ENCODE data around the gene HCST. TPM values are rescaled to one million over a fixed set of nuclear protein-coding genes. Genes with fewer than 3 reads are reported as not detected.

HCST gene
- total and polyA plus RNA-seq, 2 of the 13 experiments (the other 11 are each of a cell fraction or from before 2014, with no cell fraction given) = 0.24 to 1.2 TPM

DNA sequence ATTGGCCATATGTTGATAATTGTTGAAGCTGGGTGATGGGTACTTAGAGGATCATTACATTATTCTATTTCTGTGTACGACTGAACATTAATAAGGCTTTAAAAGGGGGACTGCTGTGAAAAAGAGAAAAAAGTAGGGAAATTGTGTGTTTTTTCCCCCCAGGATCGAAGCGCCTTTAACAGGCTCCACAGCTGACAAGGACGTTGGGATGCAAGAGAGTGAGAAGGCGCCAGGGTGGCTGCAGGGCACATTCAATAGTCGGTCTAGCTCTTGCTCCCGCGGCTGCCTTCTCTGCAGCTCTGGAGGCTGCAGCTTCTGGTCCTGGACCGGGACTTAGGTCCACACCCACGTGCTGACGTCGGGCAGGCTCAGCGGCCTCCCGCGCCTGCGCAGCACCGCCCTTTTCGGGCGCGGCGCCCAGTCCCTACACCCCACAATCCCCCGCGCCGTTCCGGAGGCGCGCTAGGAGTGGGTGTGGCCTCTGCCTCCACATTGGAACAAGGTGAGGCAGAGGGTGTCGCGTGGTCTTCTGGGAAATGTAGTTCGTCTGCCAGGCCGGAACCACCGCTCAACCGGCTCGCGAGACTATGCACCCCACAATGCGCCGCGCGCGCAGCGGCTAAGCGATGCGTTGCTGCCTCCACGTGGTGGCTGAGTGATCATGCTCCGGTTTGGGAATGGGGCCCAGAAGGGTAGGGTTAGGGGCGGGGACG is 29.0 kb downstream of the HCST start (continued):
- TF ChIP-seq ZSCAN9 (CRISPR knock-in tag; IDR thresholded peaks at IDR 0.05; ENCODE audit: borderline replicate concordance) (no peak; the same call in 1 of the 2 replicates), NR1H2 (CRISPR knock-in tag; IDR thresholded peaks at IDR 0.05; ENCODE audit: borderline replicate concordance, low read depth) (no peak), ZNF24 (IDR thresholded peaks at IDR 0.05) (no peak), ZNF33B (CRISPR knock-in tag; IDR thresholded peaks at IDR 0.05) (no peak), AHR (CRISPR knock-in tag; IDR thresholded peaks at IDR 0.05) (peak; percentile 70; the same call in 1 of the 2 replicates), HIVEP1 (CRISPR knock-in tag; IDR thresholded peaks at IDR 0.05) (peak; percentile 49; the same call in 1 of the 2 replicates), MBD4 (IDR thresholded peaks at IDR 0.05; ENCODE audit: borderline replicate concordance, low read length) (no peak)
- TF ChIP-seq, protein P1, sequence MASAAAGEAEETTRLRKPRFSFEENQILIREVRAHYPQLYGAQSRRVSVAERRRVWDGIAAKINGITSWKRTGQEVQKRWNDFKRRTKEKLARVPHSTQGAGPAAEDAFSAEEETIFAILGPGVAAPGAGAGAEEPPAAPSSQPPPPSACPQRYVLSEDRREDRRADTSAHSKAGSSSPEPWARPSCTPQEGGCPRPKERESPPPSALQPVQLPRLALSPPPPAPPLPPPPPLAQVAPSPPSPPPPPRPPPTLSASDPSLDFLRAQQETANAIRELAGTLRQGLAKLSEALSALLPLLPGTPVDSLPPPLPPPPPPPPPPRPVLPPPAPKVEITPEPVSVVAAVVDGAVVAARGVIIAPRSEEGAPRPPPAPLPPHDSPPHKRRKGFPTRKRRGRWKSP (CRISPR knock-in tag; IDR thresholded peaks at IDR 0.05) = no peak
- TF ChIP-seq, protein P2, sequence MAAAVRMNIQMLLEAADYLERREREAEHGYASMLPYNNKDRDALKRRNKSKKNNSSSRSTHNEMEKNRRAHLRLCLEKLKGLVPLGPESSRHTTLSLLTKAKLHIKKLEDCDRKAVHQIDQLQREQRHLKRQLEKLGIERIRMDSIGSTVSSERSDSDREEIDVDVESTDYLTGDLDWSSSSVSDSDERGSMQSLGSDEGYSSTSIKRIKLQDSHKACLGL (CRISPR knock-in tag; IDR thresholded peaks at IDR 0.05) = no peak

DNA sequence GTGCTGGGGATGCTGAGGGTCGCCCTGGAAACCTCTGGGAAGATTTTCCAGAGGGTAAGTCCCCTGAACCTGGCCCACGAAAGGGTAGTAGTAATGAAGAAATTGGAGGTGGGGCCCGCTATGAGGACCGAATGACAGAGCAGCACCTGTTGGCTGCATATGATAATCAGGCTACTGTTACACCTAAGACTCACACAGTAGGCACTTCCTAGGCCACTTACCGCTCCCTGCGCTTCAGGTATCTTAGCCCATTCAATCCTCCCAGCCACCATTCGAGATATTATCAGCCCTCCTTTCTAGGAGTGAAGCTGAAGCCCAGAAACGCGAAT is 29.5 kb downstream of the HCST start:
- intact Hi-C loops (cut with micrococcal nuclease; ENCODE audit: unreplicated experiment) = loop anchor here (1.0 kb wide), 3 partner anchors 50 to 188 kb away; partner anchors contain the start of gene PRODH2
- in situ Hi-C loops (cut with HindIII; ENCODE audit: extremely low pct_ligation_motif_present, low pct_unique_long_range_greater_than_20kb) = loop anchor here (10.0 kb wide), 1 partner anchor 47 kb away; no protein-coding TSS in a partner anchor
- Histone ChIP-seq H3K9me3 (ENCODE audit: low read length) (no peaks in the 10 kb centered on the region), H3K36me3 (replicated peaks in 1 of 2; ENCODE audit: control insufficient read depth in 1 of 2, insufficient read depth in 2 of 2, low read length in 2 of 2) (no peaks in the 10 kb centered on the region), H2AFZ (ENCODE audit: low read length) (peak overlapping the region; percentile 12), H3K4me1 (ENCODE audit: insufficient read depth, low read length) (peaks cover 23% of the 10 kb centered on the region), H4K20me1 (ENCODE audit: insufficient read depth, low read length) (no peaks in the 10 kb centered on the region), H3K4me2 (ENCODE audit: low read depth, low read length) (peak overlapping the region; percentile 43; the same call in 1 of the 2 replicates), H3K79me2 (ENCODE audit: insufficient read depth, low read length) (no peaks in the 10 kb centered on the region), H3K27me3 (ENCODE audit: control insufficient read depth in 1 of 2, insufficient read depth in 2 of 2, low read length in 2 of 2) (no peaks in the 10 kb centered on the region; a peak in 2 of 5 replicates), H3K27ac (ENCODE audit: extremely low read length, insufficient read depth, low read length) (no peak overlapping the region), H3K9ac (ENCODE audit: insufficient read depth, low read depth, low read length) (no peak overlapping the region), H3K4me3 (replicated peaks in 1 of 3; ENCODE audit: insufficient read depth in 1 of 3, low read depth in 2 of 3, low read length in 3 of 3) (no peak overlapping the region; a peak in 1 of 6 replicates)
- ChIA-PET CTCF (ENCODE audit: low intra/inter-chr PET ratio, low total read pairs) (interaction anchor here (1.0 to 2.1 kb wide), 3 partner anchors 50 to 238 kb away, joined by 3 to 36 read pairs (median 11); no protein-coding TSS in a partner anchor), POLR2A (interaction anchor here (1.0 to 1.3 kb wide), 4 partner anchors 31 to 191 kb away, joined by 3 to 7 read pairs (median 4); partner anchors contain the start of genes LIN37 and NFKBID)
- no peak for FAIRE-seq
- ATAC-seq = no peak; the same call in 1 of the 3 replicates
- no peak for DNase-seq (ENCODE audit: low spot score)
- 7% methylated on average over 9 of the region's 9 CpGs for WGBS (ENCODE audit: low lambda C conversion rate)
- no TSS peak for BruUV-seq (replicated peaks)
- TF ChIP-seq, protein P3, sequence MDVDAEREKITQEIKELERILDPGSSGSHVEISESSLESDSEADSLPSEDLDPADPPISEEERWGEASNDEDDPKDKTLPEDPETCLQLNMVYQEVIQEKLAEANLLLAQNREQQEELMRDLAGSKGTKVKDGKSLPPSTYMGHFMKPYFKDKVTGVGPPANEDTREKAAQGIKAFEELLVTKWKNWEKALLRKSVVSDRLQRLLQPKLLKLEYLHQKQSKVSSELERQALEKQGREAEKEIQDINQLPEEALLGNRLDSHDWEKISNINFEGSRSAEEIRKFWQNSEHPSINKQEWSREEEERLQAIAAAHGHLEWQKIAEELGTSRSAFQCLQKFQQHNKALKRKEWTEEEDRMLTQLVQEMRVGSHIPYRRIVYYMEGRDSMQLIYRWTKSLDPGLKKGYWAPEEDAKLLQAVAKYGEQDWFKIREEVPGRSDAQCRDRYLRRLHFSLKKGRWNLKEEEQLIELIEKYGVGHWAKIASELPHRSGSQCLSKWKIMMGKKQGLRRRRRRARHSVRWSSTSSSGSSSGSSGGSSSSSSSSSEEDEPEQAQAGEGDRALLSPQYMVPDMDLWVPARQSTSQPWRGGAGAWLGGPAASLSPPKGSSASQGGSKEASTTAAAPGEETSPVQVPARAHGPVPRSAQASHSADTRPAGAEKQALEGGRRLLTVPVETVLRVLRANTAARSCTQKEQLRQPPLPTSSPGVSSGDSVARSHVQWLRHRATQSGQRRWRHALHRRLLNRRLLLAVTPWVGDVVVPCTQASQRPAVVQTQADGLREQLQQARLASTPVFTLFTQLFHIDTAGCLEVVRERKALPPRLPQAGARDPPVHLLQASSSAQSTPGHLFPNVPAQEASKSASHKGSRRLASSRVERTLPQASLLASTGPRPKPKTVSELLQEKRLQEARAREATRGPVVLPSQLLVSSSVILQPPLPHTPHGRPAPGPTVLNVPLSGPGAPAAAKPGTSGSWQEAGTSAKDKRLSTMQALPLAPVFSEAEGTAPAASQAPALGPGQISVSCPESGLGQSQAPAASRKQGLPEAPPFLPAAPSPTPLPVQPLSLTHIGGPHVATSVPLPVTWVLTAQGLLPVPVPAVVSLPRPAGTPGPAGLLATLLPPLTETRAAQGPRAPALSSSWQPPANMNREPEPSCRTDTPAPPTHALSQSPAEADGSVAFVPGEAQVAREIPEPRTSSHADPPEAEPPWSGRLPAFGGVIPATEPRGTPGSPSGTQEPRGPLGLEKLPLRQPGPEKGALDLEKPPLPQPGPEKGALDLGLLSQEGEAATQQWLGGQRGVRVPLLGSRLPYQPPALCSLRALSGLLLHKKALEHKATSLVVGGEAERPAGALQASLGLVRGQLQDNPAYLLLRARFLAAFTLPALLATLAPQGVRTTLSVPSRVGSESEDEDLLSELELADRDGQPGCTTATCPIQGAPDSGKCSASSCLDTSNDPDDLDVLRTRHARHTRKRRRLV (CRISPR knock-in tag; IDR thresholded peaks at IDR 0.05) = 0 out of 2 replicates have a peak, but pooled peaks have one; percentile 22
- TF ChIP-seq ZBTB8A (CRISPR knock-in tag; IDR thresholded peaks at IDR 0.05; ENCODE audit: borderline replicate concordance, low read depth) = 0 out of 2 replicates have a peak, but pooled peaks have one; percentile 14
- TF ChIP-seq, protein P4, sequence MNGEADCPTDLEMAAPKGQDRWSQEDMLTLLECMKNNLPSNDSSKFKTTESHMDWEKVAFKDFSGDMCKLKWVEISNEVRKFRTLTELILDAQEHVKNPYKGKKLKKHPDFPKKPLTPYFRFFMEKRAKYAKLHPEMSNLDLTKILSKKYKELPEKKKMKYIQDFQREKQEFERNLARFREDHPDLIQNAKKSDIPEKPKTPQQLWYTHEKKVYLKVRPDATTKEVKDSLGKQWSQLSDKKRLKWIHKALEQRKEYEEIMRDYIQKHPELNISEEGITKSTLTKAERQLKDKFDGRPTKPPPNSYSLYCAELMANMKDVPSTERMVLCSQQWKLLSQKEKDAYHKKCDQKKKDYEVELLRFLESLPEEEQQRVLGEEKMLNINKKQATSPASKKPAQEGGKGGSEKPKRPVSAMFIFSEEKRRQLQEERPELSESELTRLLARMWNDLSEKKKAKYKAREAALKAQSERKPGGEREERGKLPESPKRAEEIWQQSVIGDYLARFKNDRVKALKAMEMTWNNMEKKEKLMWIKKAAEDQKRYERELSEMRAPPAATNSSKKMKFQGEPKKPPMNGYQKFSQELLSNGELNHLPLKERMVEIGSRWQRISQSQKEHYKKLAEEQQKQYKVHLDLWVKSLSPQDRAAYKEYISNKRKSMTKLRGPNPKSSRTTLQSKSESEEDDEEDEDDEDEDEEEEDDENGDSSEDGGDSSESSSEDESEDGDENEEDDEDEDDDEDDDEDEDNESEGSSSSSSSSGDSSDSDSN (CRISPR knock-in tag; IDR thresholded peaks at IDR 0.05) = peak; percentile 8; the same call in 1 of the 2 replicates
- TF ChIP-seq MAFF (IDR thresholded peaks at IDR 0.05; ENCODE audit: low read depth, low read length) = no peak
